ENCODE measurements around the gene PRSS36.
"Not testable (repeated sequence)": the region's sequence is repeated elsewhere in the genome, so short reads cannot be mapped to it uniquely, and the experiment has no call there.

The PRSS36 gene

DNA sequence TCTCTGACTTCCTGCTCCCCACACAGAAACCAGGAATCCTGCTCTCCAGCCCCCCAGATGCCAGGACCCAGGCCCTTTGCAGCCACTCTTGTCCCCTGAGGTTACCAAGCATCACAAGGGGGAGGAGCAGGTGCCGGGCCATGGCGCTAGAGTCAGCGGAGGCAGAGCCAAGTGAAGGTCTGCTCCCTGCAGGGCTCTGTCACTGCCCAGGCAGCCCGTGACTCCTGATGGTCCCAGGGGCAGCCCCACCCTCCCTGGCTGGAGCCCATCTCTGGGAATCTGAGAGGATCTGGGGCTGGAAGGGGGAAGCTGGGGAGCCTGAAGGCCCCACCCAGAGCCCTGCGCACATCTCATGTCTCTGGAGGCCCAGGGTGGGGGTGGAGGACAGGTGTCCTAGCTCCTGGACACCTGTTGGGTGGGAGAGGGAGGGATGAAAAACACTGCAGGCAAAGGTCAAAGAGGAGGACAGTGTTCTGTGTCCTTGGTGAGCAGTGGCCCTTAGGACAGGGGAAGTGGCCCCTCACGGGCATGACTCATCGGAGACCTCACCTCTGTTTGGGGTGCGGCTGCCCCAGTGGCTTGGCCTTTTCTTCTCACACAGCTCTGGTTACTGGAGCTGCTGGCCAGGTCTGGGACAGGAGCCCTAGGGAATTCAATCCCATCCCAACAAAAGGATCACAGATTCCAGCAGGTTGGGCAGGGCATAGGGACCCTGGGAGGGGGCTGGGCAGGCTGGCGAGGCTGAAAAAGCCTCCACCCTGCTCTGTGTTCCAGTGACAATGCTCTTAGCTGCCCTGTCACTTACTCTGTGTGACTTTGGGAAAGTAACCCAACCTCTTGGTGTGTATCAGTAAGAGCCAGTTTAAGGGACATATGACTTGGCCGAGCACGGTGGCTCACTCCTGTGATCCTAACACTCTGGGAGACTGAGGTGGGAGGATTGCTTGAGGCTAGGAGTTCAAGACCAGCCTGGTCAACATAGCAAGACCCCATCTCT lies at the start of gene PRSS36:
PRSS36 (minus strand) TSS at position 173 of the 997 bp plus-strand sequence; CDS start at position 142, 31 bp downstream.
- DNase-seq (ENCODE audit: low read depth) = no peak

DNA sequence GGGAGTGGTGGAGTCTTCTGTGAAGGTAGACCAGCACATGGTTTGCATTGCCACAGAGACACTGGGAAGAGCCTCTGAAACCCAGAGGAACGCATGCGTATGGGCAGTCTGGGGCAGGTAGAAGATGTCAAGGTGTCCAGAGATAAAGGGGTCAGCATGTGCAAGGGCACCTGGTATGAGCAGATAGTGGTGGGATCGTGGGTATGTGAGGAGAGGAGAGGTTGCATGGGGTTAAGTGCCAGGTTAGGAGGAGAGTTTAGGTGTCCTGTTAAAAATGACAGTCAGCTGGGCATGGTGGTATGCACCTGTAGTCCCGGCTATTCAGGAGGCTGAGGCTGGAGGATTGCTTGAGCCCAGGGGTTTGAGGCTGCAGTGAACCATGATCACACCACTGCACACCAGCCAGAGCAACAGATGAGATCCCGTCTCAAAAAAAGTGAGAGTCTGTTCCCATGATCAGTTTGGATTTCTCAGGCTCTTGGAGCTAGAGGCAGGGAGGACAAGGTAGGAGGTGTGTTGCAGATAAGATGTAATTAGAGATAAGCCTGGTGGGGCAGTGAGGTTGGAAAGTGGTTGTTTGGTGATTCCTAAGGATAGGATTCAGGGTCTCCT lies 49.7 kb upstream of the PRSS36 start:
- DNase-seq (ENCODE audit: low read depth) = no peak

DNA sequence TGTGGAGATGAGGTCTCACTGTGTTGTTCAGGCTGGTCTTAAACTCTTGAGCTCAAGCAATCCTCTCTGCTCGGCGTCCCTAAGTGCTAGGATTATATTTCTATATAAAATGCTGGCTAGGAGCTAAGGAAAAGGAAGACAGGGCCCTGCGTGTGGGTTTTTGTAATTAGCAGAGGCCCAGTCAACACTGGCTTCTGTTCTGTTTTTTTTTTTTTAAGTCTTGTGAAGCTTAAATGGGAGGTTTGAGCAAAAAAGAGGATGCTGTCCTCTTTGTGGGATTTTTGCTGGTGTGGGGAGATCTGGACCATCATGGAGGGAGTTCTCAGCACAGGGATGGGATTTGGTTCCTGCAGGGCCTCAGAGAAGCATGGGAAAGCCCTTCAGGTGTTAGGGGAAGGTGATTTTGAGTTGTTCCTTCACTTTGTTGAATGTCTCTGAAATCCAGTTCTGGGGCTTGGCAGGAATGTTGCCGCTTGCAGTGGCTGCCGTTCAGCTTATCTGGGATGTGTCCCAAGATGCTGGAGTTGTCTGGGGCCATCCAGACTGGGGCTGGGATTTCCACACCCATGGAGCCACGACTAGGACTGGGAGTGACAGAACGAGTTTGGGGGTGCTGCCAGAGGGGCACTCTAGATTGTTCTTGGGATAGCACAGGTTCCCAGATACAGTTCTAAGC lies 48.5 kb upstream of the PRSS36 start:
- DNase-seq (ENCODE audit: low read depth) = no peak

DNA sequence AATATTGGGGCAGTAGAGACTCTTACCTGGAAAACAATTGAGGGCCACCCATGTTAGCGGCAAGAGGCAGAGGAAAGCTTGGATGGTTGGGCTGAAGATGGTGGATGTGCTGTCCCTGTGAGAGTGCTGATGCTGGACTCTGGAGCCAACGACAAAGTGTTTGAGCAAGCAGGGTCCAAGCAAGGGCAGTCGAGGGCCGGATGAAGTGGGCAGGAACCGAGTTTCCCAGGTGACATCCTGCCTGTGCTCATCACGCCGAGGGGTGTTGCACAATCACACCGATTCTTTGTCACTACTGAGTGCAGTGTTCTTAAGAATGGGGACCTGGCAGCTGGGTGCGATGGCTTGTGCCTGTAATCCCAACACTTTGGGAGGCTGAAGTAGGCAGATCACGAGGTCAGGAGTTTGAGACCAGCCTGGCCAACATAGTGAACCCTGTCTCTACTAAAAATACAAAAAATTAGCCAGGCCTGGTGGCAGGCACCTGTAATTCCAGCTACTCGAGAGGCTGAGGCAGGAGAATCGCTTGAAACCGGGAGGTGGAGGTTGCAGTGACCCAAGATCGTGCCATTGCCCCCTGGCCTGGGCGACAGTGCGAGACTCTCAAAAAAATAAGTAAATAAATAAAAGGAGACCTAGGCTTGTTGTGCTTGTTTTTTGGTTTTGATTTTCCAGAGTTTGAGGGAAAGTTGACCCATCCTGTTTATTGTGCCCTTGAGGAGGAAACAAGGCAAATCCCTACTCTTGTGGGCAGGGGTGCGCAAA lies 46.6 kb upstream of the PRSS36 start:
- no peak for DNase-seq (ENCODE audit: low read depth)

DNA sequence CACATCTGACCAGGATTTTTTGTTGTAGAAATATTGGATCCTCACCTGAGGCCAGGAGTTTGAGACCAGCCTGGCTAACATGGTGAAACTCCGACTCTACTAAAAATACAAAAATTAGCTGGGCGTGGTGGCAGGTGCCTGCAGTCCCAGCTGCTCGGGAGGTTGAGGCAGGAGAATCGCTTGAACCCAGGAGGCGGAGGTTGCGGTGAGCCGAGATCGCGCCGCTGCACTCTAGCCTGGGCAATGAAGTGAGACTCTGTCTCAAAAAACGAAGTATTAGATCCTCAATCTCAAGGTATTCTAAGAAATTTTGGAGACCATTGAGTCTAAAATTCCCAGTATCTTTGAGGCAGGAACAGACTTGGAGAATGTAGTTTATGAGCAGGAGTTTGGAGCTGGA lies 46.0 kb upstream of the PRSS36 start:
- DNase-seq (ENCODE audit: low read depth) = not testable (repeated sequence)

DNA sequence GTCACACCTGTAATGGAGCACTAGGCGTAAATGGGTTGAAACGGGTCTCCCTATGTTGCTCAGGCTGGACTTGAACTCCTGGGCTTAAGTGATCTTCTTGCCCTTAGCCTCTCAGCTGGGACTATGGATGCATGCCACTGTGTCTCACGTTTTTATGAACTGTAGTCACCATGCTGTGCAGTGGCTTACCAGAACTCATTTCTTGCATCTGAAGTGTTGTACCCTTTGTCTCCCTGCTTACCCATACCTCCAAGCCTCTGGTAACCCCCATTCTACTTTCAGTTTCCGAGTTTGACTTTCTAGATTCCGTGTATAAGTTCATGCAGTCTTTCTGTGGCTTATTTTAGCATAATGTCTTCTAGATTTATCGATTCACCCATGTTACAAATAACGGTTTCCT lies 45.0 kb upstream of the PRSS36 start:
- DNase-seq (ENCODE audit: low read depth) = no peak

DNA sequence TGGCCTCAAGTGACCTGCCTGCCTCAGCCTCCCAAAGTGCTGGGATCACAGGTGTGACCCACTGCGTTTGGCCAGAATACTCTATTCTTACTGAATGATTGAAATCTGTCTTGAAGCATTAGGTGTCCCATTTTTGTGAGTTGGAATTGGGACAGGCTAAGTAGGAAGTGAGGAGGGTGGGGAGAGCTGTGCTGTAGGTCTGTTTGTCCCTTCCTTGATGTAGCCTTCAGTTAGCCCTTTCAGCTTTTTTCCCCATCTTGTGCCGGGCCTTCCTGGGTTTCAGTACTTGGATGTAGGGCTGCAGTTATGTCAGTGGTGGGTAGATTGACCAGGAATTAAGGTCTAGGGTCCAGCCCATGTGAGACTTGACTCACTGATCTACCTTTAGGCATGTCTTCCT lies 44.0 kb upstream of the PRSS36 start:
- DNase-seq (ENCODE audit: low read depth) = no peak

DNA sequence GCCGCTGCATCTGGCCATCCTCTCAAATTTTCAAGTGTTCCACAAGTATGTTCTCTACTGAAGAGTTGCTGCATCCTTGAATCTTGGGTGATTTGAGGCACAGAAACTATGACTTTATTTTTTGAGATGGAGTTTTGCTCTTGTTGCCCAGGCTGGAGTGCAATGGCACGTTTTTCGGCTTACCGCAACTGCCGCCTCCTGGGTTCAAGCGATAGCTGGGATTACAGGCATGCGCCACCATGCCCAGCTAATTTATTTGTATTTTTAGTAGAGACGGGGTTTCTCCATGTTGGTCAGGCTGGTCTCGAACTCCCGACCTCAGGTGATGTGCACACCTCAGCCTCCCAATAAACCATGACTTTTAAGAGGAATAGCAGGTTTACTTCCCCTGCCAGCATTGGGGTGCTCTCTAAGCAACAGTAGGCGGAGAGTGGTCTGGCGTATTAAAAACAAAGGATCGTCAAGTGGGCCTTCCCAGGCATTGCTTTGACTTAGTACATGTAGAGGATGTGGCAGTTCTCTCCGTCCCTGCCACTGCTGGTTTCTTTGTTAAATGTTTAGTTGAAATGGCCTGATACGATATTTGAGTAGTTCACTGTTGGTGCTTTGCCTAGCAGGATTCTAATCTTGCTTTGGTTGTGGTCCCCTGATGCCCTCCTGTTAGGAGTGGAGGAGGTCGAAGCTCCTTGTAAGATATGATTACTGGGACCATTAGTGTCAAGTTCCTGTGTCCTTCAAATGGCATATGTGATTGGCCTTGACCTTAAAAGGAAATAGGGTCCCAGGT lies 43.2 kb upstream of the PRSS36 start:
- no peak for DNase-seq (ENCODE audit: low read depth)

DNA sequence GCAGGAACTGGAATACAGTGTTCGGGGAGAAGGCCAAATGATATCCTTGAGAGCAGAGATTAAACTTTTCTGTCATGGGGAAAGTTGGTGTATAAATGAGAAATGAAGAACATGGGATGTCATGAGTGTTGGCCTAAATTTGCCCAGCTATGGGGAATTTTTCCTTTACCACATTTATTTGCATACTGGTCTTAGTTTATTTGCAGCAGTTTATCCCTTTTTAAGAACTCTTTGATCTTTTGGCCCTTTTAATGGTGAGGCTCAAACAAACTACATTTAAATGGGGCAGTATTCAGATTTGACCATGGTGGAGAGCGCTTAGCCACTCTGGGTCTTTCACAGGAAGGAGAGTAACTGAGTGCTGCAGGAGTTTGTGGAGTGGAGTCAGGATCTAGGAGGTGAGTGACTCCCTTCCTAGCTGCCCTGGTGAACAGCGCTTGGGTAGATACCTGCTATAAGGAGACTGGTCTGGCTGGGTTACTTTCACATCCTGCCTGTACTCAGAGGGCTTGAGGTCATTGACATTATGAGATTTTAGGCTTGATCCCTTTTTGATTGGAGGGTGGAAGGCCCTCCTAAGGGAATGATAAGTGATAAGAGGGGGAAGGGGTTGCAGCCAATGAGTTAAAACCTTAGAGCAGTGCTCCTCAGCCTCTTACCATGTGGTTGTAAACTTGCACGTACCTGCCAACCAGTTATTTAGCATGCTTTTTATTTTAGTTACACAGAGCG lies 42.0 kb upstream of the PRSS36 start:
- DNase-seq (ENCODE audit: low read depth) = no peak

DNA sequence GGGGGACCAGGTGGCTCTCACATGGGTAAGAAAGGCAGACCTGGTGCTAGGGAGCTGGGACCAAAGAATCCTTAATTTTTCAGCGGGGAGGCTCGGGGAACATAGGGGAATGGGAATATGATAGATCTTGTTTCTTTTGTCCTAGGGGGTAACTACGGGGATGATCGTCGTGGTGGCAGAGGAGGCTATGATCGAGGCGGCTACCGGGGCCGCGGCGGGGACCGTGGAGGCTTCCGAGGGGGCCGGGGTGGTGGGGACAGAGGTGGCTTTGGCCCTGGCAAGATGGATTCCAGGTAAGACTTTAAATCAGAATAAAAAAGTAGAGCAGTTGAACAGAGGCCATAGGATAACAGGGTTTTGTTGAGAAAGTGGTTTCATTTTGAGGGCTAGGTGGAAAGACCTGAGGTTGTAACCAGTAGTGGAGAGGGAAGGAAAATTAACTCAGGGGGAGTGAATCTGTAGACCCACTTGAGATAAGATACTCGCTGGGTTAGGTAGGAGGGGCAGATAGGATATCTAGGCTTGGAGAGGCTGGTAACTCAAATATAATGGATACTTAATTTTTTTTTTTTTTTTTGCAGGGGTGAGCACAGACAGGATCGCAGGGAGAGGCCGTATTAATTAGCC lies 41.1 kb upstream of the PRSS36 start:
- no peak for DNase-seq (ENCODE audit: low read depth)

DNA sequence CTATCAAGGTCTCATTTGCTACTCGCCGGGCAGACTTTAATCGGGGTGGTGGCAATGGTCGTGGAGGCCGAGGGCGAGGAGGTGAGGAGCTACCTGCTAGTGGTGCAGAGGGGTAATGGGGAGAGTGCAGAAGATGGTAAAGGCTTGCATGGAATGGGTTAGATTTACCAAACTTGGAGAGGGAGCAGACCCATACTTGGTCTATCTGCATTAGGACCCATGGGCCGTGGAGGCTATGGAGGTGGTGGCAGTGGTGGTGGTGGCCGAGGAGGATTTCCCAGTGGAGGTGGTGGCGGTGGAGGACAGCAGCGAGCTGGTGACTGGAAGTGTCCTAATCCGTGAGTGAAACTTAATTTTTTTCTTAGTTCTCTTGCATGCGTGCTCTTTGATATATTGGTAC lies 40.2 kb upstream of the PRSS36 start:
- DNase-seq (ENCODE audit: low read depth) = no peak

DNA sequence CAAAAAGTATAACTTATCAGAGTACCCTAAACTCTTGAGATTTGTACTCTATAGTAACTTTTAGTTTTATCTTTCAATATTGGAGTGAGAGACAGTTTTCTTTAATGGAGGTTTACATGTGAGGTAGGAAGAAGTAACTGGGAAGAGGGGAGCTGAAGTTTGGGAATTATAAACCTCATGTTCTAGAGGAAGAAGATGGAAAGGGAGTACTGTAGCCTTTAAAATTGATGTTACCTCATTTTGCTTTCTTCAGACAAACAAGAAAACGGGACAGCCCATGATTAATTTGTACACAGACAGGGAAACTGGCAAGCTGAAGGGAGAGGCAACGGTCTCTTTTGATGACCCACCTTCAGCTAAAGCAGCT lies 39.5 kb upstream of the PRSS36 start:
- DNase-seq (ENCODE audit: low read depth) = no peak

DNA sequence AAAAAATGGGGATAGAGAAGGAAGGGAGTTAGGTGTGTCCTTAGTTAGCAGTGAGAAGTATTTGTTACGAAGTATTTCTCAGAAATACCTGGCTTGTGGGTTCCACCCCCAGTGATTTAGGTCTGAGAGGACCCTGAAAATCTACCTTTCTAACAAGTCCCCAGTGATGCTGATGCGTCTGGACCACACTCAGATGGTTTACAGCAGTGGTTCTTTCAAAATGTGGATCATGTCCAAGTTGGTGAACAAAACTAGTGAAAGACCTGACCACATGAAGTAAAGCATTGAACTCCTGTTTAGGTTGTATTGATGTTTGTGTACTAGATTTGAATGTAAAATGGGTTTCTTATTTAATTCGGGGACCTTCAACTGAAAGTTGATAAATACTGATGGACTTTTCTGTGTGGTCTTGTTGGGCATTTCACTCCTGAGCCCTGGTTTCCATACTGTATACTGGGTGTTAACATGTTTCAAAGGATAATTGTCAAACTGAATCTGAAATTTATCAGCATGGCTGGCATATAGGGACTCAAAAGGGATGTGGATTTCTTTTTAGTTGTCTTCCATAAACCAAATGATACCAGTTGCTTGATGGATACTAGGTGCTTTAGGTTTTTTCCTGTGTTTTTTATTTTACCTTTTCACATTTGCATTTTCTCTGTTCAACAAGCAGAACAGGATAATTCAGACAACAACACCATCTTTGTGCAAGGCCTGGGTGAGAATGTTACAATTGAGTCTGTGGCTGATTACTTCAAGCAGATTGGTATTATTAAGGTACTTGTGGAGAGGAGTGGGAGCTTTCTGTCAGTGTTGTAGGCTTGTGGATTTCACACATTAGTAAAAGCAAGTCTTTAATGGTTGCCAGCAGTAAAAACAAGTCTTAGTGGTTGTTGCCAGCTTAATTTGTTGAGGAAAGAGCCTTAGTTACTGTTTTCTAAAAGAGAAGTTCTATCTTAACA lies 38.9 kb upstream of the PRSS36 start:
- DNase-seq (ENCODE audit: low read depth) = no peak

DNA sequence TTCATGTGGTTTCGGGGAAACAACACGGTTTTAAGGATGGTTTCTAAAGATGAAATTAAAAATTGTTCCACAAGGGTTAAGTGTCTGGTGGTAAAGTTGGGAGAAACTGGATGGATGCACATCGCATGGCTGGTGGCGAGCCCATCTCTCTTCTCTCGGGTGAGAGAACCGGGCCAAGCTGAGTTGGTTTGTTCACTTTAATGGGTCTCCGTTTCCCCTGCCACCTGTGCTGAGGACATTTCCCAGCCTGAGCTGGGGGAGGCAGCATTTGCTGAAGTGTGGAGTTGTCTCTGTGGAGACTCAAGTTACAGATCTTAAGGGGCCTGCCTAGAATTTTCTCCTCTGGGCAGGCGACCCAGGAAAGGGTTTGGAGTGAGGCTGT lies 37.9 kb upstream of the PRSS36 start:
- DNase-seq (ENCODE audit: low read depth) = no peak

DNA sequence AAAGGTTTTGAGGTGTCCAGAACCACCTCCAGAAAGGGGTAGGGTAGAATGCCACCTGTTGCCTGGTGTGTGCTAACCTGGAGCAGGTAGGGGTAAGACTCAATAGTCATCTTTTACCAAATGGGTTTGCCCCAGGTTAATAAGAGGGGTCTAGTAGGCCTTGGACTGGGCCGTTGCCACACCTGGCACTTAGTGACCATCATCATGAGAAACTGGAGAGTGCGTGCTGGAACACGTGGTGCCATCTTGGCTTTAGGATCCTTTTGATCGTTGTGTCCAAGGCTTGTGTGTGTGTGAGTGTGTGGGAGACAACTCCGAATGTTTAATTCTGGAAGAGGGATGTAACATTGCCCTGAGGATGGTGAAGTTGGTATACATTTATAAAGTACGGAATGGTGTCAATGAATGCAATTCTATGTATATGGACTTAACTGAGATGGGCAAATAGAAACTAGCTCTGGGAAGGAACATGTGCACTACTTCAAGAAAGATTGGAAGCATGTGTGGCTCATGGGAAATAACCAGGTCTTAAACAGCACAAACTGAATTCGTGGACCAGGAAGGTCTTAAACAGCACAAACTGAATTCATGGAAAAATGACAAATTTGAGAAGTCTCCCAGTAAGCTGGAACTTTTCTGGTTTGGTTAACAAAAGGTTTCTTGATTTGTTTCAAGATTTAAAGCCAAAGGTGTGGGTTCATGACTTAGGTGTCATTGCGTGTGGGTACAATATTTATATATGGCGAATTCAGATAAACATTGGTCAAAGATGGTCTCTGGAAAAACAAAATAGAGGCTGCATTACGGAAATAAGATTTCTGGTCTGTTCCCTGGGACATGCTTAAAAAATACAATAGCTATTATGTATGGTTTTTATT lies 37.3 kb upstream of the PRSS36 start:
- no peak for DNase-seq (ENCODE audit: low read depth)

DNA sequence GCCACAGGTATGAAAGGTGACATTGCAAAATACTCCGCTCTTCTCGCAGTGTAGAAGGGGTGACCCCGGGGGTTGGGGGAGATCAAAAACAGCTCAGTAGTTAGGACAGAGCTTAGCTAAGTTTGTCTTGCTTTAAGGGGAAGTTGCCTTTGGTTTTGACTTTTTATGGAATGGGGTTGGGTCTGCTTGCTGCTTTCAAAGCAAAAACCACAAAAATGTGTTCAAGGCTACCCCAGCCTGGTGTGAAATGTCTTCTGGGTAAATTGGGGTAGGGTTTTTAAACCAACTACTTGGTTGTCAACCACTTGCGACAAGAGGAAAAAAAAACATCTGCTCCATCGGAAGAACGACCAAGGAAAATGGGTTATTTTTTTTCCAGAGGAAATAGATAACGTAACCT lies 36.3 kb upstream of the PRSS36 start:
- no peak for DNase-seq (ENCODE audit: low read depth)

DNA sequence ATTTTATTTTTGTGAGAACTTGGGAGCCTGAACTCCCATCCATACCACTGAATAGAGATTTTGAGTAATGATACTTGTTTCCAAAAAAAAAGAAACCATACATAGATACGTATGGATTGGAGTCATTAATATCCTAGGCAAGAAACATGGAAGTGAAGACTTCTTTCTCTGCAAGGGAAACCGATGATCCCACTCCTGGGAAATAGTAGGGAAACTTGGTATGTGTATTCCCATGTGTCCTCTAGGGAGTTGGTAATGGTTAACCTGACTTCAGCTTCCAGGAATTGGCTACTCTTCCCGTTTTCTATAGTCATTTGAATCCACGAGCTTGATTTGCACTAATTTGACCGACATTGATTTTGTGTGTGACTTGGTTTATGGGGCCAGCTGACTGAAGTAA lies 35.5 kb upstream of the PRSS36 start:
- DNase-seq (ENCODE audit: low read depth) = no peak

DNA sequence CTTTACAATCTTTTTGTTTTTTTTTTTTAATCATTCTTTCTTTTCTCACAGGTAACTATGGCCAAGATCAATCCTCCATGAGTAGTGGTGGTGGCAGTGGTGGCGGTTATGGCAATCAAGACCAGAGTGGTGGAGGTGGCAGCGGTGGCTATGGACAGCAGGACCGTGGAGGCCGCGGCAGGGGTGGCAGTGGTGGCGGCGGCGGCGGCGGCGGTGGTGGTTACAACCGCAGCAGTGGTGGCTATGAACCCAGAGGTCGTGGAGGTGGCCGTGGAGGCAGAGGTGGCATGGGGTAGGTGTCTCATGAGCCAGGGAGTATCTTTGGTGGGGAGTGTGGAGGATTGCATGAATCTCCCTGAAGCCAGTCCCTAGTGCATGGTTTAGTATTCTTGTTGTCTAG lies 35.0 kb upstream of the PRSS36 start:
- no peak for DNase-seq (ENCODE audit: low read depth)

All from stimulated activated CD8-positive, alpha-beta memory T cell treated with anti-CD3 and anti-CD28 coated beads, Interleukin-15, amount 100 ng/mL, for 1 hour (primary cell).